NCI-H146 treated with DMSO at 0.1 percent for 48 hours (cell line): ENCODE results near the gene SERPINA6.
"Not testable (repeated sequence)": the region's sequence is repeated elsewhere in the genome, so short reads cannot be mapped to it uniquely, and the experiment has no call there.

Source experiments
- DNase-seq: peaks from one replicate; lab custom pipeline; 2025; ENCODE audit not compliant: unreplicated experiment; lab: John Stamatoyannopoulos, UW

The SERPINA6 gene

GRCh38 chr14:94322648-94323570 is at the start of gene SERPINA6:
Gene SERPINA6 (minus strand): TSS chr14:94323336. CDS start chr14:94314648, 8,688 bp downstream.
- no peak for DNase-seq

GRCh38 chr14:94372021-94372605 is 49.0 kb upstream of the SERPINA6 start:
- DNase-seq: no peak

GRCh38 chr14:94370524-94370910 is 47.4 kb upstream of the SERPINA6 start:
- no peak for DNase-seq

- not testable (repeated sequence) for DNase-seq
Measured at GRCh38 chr14:94369766-94370523, 46.8 kb upstream of the SERPINA6 start.

GRCh38 chr14:94368956-94369355 is 45.8 kb upstream of the SERPINA6 start:
- no peak for DNase-seq

GRCh38 chr14:94368243-94368590 is 45.1 kb upstream of the SERPINA6 start:
- DNase-seq: no peak

GRCh38 chr14:94367347-94368242 is 44.5 kb upstream of the SERPINA6 start:
- DNase-seq: no peak

GRCh38 chr14:94366146-94366915 is 43.2 kb upstream of the SERPINA6 start, which contains the start of gene SERPINA2:
Gene SERPINA2 (minus strand): TSS chr14:94366698.
- DNase-seq: no peak

- DNase-seq: no peak
Measured at GRCh38 chr14:94365624-94366023, 42.5 kb upstream of the SERPINA6 start.

- DNase-seq: no peak
Measured at GRCh38 chr14:94364964-94365363, 41.8 kb upstream of the SERPINA6 start.

GRCh38 chr14:94364037-94364436 is 40.9 kb upstream of the SERPINA6 start:
- no peak for DNase-seq

- no peak for DNase-seq
Measured at GRCh38 chr14:94363151-94363624, 40.1 kb upstream of the SERPINA6 start.

GRCh38 chr14:94362614-94363133 is 39.5 kb upstream of the SERPINA6 start:
- no peak for DNase-seq

GRCh38 chr14:94361682-94362081 is 38.5 kb upstream of the SERPINA6 start:
- DNase-seq: no peak

- no peak for DNase-seq
Measured at GRCh38 chr14:94360945-94361565, 37.9 kb upstream of the SERPINA6 start.

- no peak for DNase-seq
Measured at GRCh38 chr14:94357166-94357565, 34.0 kb upstream of the SERPINA6 start.

- DNase-seq: no peak
Measured at GRCh38 chr14:94356379-94357056, 33.4 kb upstream of the SERPINA6 start.

GRCh38 chr14:94355191-94355794 is 32.2 kb upstream of the SERPINA6 start:
- no peak for DNase-seq
